SH-SY5Y (cell line): ENCODE data around the gene PRMT1.

ENCODE experiments used
- GATA2 ChIP-seq: IDR thresholded peaks from 2 replicates; pipeline ENCODE4 v1.6.1; 2011; ENCODE audit warnings: mild to moderate bottlenecking, low read depth, low read length
- GATA3 ChIP-seq: IDR thresholded peaks from 2 replicates; pipeline ENCODE4 v1.6.1; 2011; ENCODE audit warnings: low read depth, mild to moderate bottlenecking, low read length, moderate library complexity

GRCh38 chr19:49677231-49677900 is at the start of gene PRMT1:
- TF ChIP-seq GATA3 (no peak), GATA2 (no peak)
